Measurements from ENCODE around the gene ARHGEF6.

The ARHGEF6 gene

GRCh38 chrX:136636121-136636520 lies 144.6 kb downstream of the ARHGEF6 start:
- no peak for DNase-seq

GRCh38 chrX:136635235-136635634 lies 145.5 kb downstream of the ARHGEF6 start:
- no peak for DNase-seq

DNA sequence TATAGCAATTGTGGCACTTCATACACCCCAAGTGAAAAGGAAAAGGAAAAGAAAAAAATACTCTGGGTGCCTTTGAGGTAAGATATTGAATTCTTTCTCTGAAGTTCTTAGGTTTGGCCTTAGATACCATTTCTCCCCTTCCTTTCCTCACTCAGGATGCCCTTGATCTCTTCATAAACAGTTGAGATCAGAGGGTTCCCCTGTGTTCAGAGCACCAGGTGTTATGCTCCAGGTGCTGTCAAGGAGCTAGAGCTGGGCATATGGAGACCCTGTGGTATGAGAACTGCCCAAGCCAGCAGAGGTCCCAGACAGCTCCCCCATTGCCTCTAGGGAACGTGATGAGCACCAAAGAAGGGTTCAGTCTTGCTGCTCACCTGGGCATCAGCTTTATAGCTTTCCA lies 149.9 kb downstream of the ARHGEF6 start:
- no peak for DNase-seq

- DNase-seq, result no peak
These were observed 151.5 kb downstream of the ARHGEF6 start for GRCh38 chrX:136629084-136629750.

GRCh38 chrX:136627409-136627808 lies 153.3 kb downstream of the ARHGEF6 start:
- no peak for DNase-seq

DNA sequence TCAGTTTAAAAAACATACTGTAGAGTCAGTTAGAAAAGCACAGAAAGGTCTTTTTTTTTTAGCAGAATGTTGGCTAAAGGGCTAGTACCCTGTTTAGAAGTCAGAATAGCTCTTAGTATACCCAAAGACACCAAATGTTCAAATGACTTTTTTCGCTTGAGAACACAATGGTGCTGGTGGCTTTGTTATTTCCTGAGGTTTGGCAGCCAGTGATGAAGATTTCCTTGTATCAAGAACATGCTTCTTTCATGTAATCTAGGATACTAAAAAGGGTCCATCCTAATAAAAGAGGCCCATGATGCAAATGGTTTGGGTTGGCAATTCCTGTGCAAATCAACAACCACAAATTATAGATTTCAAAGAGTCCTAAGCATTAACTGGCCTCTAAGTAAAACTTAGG lies 153.8 kb downstream of the ARHGEF6 start:
- DNase-seq, result no peak

DNA sequence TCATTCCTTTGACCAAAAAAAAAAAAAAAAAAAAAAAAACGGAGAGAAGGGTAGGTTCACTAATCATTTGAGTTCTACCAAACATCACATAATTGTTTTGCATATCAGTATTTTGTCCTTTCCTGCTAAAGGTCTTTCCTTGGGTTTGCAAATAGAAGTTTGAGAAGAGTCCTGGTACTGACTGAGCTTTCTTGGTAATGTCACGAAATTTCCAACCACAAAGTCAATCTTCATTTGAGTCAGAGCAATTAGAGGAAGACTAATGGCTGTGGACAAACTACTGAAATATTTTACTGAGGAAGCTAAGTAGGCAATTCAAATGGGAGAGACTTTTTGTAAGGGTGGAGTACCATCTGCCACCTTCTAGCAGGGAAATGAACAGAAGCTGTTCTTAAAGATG lies 154.5 kb downstream of the ARHGEF6 start:
- DNase-seq, result no peak

DNA sequence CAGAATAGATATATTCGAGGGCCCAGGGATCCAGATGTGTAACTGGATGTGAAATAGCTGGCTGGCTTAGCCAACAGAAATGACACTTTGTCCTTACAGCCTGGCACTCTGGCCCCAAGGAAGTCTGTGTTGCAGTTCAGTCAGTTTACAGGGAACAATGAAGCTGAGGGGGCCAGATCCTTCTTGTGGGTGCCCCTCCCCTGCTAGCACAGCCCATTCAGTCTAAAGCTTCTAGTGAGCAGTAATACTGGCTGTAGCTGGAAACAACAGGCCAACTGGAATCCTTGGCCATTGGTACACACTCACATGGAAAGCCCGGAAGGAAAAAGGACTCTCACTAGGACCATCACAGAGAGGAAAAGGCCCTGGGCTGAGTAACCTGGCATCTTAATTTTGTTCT lies 155.5 kb downstream of the ARHGEF6 start:
- DNase-seq, result no peak

- no peak for DNase-seq
These were observed 157.3 kb downstream of the ARHGEF6 start for GRCh38 chrX:136623396-136623795.

- no peak for DNase-seq
These were observed 158.2 kb downstream of the ARHGEF6 start for GRCh38 chrX:136622568-136622967.

DNA sequence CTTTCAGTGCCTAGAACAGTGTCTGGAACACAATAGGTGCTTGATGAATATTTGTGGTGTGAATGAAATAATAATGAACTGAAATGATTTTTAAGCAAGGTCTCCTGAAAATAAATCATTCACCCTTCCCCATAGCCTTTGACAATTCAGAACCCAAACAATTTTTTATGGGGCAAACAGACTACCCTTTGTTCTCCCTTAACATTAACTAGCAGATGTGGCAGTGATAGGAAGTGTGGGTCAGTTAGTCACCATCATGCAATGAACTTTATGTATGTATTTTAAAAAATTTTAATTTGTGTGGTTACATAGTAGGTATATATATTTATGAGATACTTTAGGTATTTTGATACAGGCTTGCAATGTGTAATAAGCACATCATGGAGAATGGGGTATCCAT lies 160.0 kb downstream of the ARHGEF6 start:
- no peak for DNase-seq

DNA sequence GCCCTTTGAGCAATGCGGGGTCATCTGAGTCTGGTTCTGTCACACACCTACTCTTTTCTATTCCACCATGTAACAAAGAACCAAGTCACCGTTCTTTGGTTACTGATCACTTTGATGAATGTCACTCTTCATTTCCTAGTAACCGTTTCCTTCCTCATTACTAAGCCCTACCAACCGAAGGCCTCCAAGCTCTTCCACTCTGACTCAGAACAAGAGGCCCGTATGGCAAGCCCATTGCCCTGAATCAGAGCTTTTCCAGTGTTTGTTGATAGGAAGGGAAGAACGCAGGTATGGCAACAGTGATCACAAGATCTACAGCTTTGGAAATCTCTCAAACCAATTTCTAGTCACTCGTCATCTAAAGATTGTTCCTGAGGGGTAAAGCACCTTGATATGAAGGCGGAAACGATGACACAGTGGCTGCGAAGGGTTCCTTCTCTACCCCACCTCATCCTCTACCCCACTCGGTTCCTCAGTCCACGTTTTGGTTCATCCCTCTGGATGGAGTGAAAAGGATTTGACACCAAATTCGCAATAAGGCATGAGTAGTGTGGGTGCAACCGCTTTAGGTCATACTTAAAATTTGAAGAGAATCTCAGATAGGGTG lies 160.7 kb downstream of the ARHGEF6 start:
- no peak for DNase-seq

DNA sequence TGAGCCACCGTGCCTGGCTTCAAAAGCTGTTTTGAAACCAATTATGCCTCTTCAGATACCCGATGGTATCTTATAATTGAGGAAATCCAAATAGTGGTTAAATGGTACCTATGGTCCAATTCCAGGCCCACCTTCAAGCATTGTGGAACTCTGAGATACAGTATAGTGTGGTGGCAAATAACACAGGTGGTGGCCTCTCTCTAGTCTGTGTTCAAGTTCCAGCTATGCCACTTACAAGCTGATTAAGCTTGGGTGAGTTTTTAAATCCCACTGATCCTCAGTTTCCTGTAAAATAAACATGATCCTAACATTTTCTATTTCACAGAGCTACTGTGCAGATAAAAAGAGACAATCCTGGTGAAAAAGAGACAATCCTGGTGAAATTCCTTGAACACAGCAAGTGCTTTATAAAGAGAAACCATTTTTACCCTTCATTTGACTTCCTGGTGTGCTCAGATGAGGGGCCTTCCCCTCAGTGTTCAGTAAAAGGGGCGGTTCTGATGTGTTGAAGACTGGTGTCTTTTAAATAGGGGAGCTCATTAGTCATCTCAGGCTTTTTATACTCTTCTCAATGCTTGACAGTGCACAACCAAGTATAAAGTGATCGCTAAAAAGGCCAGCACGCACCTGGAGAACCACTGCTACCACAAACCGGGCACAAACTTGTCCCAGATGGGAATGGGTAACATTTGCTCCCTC lies 163.6 kb downstream of the ARHGEF6 start:
- no peak for DNase-seq
